ENCODE measurements around the gene CDCA7L.

GRCh38 chr7:21944616-21945453, 864 bp downstream of the CDCA7L start:
- TF ChIP-seq CTCF (optimal IDR thresholded peaks at IDR 0.05 in 1 of 3, IDR thresholded peaks at IDR 0.05 in 1 of 3, conservative IDR thresholded peaks at IDR 0.05 in 1 of 3; ENCODE audit: extremely low read depth in 1 of 3, insufficient read depth in 2 of 3, low read length in 3 of 3) (peak in 2 of 3 experiments; percentile 8 to 21), EZH2 (IDR thresholded peaks at IDR 0.05; ENCODE audit: low read length) (no peak)

All from keratinocyte (primary cell).